ENCODE results near the gene ARHGEF40.

ARHGEF40 gene

DNA sequence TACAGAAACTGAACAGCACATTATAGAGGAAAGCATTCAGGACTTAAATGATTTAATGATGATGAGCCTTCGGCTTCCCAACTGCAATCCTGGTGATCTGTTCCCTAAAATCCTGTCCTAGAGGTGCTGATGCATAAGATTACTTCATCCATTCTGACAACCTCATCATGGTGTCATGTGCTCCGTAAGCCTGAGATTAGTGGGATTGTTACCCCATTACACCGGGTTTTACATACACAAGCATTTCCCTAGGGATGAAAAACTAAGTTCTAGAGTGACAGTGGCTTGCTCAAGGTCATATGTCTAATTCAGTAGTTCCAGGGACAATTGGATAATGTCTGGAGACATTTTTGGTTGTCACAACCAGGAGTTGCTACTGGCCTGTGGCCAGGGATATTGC, 32.9 kb upstream of the ARHGEF40 start:
- H3K9me3 ChIP-seq (ENCODE audit: control insufficient read depth, insufficient read depth, low read length), result no peaks in the 10 kb centered on the region
- no peak overlapping the region for H3K27ac ChIP-seq (ENCODE audit: low read depth, low read length)
- H3K4me2 ChIP-seq (ENCODE audit: low read length), result no peak overlapping the region
- H3K79me2 ChIP-seq (ENCODE audit: control insufficient read depth, low read length), result no peaks in the 10 kb centered on the region
- TF ChIP-seq EZH2phosphoT487 (IDR thresholded peaks at IDR 0.05; ENCODE audit: borderline replicate concordance, low read length), result no peak
- TF ChIP-seq, protein P1, sequence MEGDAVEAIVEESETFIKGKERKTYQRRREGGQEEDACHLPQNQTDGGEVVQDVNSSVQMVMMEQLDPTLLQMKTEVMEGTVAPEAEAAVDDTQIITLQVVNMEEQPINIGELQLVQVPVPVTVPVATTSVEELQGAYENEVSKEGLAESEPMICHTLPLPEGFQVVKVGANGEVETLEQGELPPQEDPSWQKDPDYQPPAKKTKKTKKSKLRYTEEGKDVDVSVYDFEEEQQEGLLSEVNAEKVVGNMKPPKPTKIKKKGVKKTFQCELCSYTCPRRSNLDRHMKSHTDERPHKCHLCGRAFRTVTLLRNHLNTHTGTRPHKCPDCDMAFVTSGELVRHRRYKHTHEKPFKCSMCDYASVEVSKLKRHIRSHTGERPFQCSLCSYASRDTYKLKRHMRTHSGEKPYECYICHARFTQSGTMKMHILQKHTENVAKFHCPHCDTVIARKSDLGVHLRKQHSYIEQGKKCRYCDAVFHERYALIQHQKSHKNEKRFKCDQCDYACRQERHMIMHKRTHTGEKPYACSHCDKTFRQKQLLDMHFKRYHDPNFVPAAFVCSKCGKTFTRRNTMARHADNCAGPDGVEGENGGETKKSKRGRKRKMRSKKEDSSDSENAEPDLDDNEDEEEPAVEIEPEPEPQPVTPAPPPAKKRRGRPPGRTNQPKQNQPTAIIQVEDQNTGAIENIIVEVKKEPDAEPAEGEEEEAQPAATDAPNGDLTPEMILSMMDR (IDR thresholded peaks at IDR 0.05; ENCODE audit: low read depth, low read length, poor library complexity, severe bottlenecking), result no peak
- no peaks in the 10 kb centered on the region for H3F3A ChIP-seq (ENCODE audit: control insufficient read depth, insufficient read depth)
- no peaks in the 10 kb centered on the region for H4K20me1 ChIP-seq (ENCODE audit: control insufficient read depth, insufficient read depth, low read depth, low read length)
- no peaks in the 10 kb centered on the region for H3K4me1 ChIP-seq (ENCODE audit: control insufficient read depth, low read length)
- H3K36me3 ChIP-seq (ENCODE audit: control insufficient read depth, low read length), result no peaks in the 10 kb centered on the region
- peaks cover 24% of the 10 kb centered on the region for H3K27me3 ChIP-seq (ENCODE audit: control insufficient read depth, low read length)
- no peak overlapping the region for H3K4me3 ChIP-seq (ENCODE audit: low read length)
- no peaks in the 10 kb centered on the region for H3K9me2 ChIP-seq (replicated peaks; ENCODE audit: control insufficient read depth, low read length)

DNA sequence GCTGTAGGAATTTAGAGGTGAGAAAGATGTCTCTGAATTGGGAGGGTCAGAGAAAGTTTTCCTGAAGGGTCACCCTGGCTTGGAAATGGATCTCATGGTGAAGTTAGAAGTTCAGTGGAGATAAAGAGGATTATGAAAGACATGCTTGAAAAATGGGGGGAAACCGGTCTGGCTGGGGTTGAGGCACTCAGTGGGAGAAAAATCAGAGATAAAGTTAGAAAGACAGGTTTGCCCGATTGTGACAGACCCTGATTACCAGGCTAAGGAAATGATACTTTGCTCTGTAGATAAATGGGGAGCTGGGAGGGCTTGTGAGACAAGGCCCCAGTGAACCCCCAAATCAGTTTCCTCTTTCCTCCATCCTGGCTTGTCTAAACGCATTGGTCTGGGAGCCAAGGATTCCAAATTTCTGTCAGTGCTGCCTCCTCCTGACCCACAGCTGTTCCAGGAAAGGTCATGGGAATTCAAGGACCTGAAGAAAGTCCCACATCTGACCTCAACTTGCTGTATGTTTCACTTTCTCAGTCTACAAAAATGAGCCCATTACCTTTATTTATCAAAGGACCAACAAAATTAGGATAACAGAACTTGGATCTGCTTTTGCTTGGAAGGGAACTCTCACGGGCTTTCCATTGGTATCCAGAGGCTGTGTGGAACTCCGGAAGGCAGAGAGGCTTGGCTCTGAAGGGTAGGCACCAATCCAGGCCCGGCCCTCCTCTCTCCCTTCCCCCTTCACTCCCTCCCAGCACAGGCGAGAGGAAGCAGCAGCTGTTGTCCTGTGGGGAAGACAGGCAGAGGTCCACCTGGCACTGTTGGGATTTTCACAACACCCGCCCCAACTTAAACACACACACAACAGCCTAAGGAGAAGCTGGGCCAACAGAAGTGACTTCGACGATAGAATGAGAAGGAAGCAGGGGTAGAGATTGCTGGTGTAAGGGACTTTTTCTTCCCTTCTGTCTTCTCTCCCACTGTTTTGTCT, 31.4 kb upstream of the ARHGEF40 start:
- Histone ChIP-seq H3K27me3 (ENCODE audit: control insufficient read depth, low read length) (peaks cover 32% of the 10 kb centered on the region), H3K27ac (ENCODE audit: low read depth, low read length) (no peak overlapping the region), H3F3A (ENCODE audit: control insufficient read depth, insufficient read depth) (no peaks in the 10 kb centered on the region), H3K4me2 (ENCODE audit: low read length) (no peak overlapping the region), H3K79me2 (ENCODE audit: control insufficient read depth, low read length) (no peaks in the 10 kb centered on the region), H3K36me3 (ENCODE audit: control insufficient read depth, low read length) (no peaks in the 10 kb centered on the region), H3K9me3 (ENCODE audit: control insufficient read depth, insufficient read depth, low read length) (no peaks in the 10 kb centered on the region), H4K20me1 (ENCODE audit: control insufficient read depth, insufficient read depth, low read depth, low read length) (no peaks in the 10 kb centered on the region), H3K9me2 (replicated peaks; ENCODE audit: control insufficient read depth, low read length) (no peaks in the 10 kb centered on the region), H3K4me1 (ENCODE audit: control insufficient read depth, low read length) (no peaks in the 10 kb centered on the region), H3K4me3 (ENCODE audit: low read length) (no peak overlapping the region)
- TF ChIP-seq, protein P1 (IDR thresholded peaks at IDR 0.05; ENCODE audit: low read depth, low read length, poor library complexity, severe bottlenecking), result no peak
- no peak for TF ChIP-seq EZH2phosphoT487 (IDR thresholded peaks at IDR 0.05; ENCODE audit: borderline replicate concordance, low read length)

DNA sequence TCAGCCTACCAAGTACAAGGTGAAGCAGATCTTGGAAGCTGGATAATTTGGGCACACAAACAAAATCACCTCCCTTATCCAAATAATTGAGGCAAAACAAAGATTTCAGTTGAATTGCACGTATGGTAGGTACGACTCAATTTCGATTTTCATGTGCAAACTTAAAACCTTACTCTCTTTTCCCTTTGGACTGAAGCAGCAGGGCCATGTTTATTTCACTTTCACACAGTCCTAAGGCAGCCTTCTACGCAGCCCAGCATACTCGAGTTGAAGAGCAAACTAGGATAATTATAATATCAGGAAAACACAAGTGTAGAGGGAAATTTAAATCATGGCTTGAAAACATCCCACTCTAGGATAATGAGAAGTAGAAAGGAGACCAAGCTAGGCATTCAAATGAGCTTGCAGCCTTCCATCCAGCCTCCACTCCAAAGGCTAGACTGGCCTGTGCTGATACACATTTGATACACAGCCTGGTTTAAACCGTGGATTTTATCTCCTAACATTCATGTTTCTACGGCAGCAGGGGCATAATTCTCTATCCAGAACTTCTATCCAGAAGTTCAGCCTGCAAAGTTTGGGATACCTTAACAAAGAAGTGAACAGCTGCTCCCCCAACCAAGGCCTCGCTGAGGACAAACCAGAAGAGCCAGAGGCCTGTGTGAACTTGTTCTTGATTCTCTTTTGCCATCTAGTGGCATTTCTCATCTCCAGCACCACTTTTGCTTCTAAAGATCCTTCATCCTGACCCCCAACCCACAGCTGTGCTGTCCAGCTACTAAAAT, 30.3 kb upstream of the ARHGEF40 start:
- Histone ChIP-seq H3K9me3 (ENCODE audit: control insufficient read depth, insufficient read depth, low read length) (no peaks in the 10 kb centered on the region), H3K4me1 (ENCODE audit: control insufficient read depth, low read length) (no peaks in the 10 kb centered on the region), H3K4me3 (ENCODE audit: low read length) (no peak overlapping the region), H3K4me2 (ENCODE audit: low read length) (no peak overlapping the region), H3K27me3 (ENCODE audit: control insufficient read depth, low read length) (peaks cover 35% of the 10 kb centered on the region), H3F3A (ENCODE audit: control insufficient read depth, insufficient read depth) (no peaks in the 10 kb centered on the region), H3K36me3 (ENCODE audit: control insufficient read depth, low read length) (no peaks in the 10 kb centered on the region), H3K27ac (ENCODE audit: low read depth, low read length) (no peak overlapping the region), H3K79me2 (ENCODE audit: control insufficient read depth, low read length) (no peaks in the 10 kb centered on the region), H3K9me2 (replicated peaks; ENCODE audit: control insufficient read depth, low read length) (no peaks in the 10 kb centered on the region), H4K20me1 (ENCODE audit: control insufficient read depth, insufficient read depth, low read depth, low read length) (no peaks in the 10 kb centered on the region)
- TF ChIP-seq, protein P1 (IDR thresholded peaks at IDR 0.05; ENCODE audit: low read depth, low read length, poor library complexity, severe bottlenecking), result peak; percentile 54
- no peak for TF ChIP-seq EZH2phosphoT487 (IDR thresholded peaks at IDR 0.05; ENCODE audit: borderline replicate concordance, low read length)
